HL-60 (cell line): ENCODE measurements around the gene BRF1.

Source experiments
- POLR2AphosphoS5 ChIP-seq: IDR thresholded peaks from 2 replicates; pipeline ENCODE4 v1.6.1; 2012; ENCODE audit warnings: low read depth
- SPI1 ChIP-seq: IDR thresholded peaks from 2 replicates; pipeline ENCODE4 v1.6.1; 2012; ENCODE audit warnings: low read depth, mild to moderate bottlenecking, borderline replicate concordance
- TF ChIP-seq, protein P1 (sequence below): IDR thresholded peaks from one replicate; pipeline ENCODE4 v1.5.1; 2011; ENCODE audit warnings: low read length, control low read depth, inconsistent platforms; ENCODE audit not compliant: insufficient read depth
- TF ChIP-seq, protein P2 (sequence below): IDR thresholded peaks from 2 replicates; pipeline ENCODE4 v1.6.1; 2012; ENCODE audit warnings: low read depth; ENCODE audit not compliant: insufficient replicate concordance

DNA sequence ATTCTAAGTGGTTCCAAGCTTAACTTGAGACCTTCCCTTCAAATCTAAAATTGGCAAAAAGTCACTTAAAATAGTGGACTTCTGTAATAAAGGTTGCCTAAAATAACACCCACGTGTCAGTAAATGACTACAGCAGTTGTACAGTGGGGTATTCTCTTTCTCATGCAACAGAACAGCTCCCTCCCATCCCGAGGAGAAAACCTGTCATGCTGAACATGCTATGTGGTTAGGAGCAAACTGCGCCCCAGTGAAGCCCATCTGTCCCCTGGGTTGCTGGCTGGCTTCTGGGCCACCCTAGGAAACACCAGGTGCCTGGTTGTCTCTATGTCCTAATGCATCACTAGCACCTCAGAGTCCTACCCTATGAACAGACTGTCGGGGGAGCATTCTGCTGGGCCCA, 49.8 kb downstream of the BRF1 start:
- TF ChIP-seq POLR2AphosphoS5 (no peak), SPI1 (no peak)
- TF ChIP-seq, protein P1, sequence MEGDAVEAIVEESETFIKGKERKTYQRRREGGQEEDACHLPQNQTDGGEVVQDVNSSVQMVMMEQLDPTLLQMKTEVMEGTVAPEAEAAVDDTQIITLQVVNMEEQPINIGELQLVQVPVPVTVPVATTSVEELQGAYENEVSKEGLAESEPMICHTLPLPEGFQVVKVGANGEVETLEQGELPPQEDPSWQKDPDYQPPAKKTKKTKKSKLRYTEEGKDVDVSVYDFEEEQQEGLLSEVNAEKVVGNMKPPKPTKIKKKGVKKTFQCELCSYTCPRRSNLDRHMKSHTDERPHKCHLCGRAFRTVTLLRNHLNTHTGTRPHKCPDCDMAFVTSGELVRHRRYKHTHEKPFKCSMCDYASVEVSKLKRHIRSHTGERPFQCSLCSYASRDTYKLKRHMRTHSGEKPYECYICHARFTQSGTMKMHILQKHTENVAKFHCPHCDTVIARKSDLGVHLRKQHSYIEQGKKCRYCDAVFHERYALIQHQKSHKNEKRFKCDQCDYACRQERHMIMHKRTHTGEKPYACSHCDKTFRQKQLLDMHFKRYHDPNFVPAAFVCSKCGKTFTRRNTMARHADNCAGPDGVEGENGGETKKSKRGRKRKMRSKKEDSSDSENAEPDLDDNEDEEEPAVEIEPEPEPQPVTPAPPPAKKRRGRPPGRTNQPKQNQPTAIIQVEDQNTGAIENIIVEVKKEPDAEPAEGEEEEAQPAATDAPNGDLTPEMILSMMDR: no peak
- TF ChIP-seq, protein P2, sequence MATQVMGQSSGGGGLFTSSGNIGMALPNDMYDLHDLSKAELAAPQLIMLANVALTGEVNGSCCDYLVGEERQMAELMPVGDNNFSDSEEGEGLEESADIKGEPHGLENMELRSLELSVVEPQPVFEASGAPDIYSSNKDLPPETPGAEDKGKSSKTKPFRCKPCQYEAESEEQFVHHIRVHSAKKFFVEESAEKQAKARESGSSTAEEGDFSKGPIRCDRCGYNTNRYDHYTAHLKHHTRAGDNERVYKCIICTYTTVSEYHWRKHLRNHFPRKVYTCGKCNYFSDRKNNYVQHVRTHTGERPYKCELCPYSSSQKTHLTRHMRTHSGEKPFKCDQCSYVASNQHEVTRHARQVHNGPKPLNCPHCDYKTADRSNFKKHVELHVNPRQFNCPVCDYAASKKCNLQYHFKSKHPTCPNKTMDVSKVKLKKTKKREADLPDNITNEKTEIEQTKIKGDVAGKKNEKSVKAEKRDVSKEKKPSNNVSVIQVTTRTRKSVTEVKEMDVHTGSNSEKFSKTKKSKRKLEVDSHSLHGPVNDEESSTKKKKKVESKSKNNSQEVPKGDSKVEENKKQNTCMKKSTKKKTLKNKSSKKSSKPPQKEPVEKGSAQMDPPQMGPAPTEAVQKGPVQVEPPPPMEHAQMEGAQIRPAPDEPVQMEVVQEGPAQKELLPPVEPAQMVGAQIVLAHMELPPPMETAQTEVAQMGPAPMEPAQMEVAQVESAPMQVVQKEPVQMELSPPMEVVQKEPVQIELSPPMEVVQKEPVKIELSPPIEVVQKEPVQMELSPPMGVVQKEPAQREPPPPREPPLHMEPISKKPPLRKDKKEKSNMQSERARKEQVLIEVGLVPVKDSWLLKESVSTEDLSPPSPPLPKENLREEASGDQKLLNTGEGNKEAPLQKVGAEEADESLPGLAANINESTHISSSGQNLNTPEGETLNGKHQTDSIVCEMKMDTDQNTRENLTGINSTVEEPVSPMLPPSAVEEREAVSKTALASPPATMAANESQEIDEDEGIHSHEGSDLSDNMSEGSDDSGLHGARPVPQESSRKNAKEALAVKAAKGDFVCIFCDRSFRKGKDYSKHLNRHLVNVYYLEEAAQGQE: no peak
